K562 (cell line): ENCODE results near the gene KCTD17. TPM values are rescaled to one million over a fixed set of nuclear protein-coding genes. Genes with fewer than 3 reads are reported as not detected.

Source experiments
- ATAC-seq: fragments of 200-7000 bp; cut with Tn5 transposase; 3 replicates; pipeline ENCODE4 v1.9.1; 2020; ENCODE audit warnings: moderate library complexity
- BruUV-seq: library from RNA; stranded (reverse); fragments of 400-500 nt; replicated peaks from 2 replicates; lab custom pipeline; 2021; lab: Mats Ljungman, UMichigan
- CTCF ChIA-PET: fragments of 300-600 bp; formaldehyde crosslinking; extraction: SDS; loops from one replicate; lab custom pipeline; 2021; ENCODE audit warnings: low intra/inter-chr PET ratio; lab: Yijun Ruan, JAX
- POLR2A ChIA-PET: fragments of 300-600, 350-650 bp; sonication (Branson Sonifier 250); formaldehyde crosslinking; extraction: SDS; loops from one replicate; lab custom pipeline; 2021; ENCODE audit warnings: antibody characterized with exemption, inconsistent platforms; lab: Yijun Ruan, JAX
- DNase-seq, 4 experiments: peaks; one replicate each; pipeline versions ENCODE4 v3.0.0 to v3.0.0-alpha.2; 2011 to 2018; ENCODE audit warnings: low spot score in 3 of 4, mixed read lengths in 3 of 4; ENCODE audit errors: extremely low read depth in 1 of 4
- FAIRE-seq: peaks from 2 replicates; lab custom pipeline; 2011; peaks lifted over from hg19 to GRCh38; lab: Jason Lieb, UNC
- H2AFZ ChIP-seq: 2 replicates; pipeline ENCODE4 v1.6.0; 2011; ENCODE audit warnings: low read depth, low read length, control low read depth, inconsistent platforms
- H3K27ac ChIP-seq: fragments of 200-600 bp; 3 replicates; pipeline ENCODE4 v1.8.0; 2011; ENCODE audit warnings: low read depth, mild to moderate bottlenecking, control low read depth, inconsistent platforms, low read length, moderate library complexity, mixed read lengths; ENCODE audit errors: extremely low read depth
- H3K27me3 ChIP-seq, 2 experiments: fragments of 300-600 bp in 1 of 2; 2 replicates in 1 of 2; 3 replicates in 1 of 2; pipeline versions ENCODE4 v1.6.0 to v1.8.0; 2011; ENCODE audit warnings: inconsistent platforms in 2 of 2, low read length in 2 of 2, mild to moderate bottlenecking in 1 of 2, mixed read lengths in 1 of 2, moderate library complexity in 1 of 2; ENCODE audit not compliant: control insufficient read depth in 2 of 2, insufficient read depth in 2 of 2
- H3K36me3 ChIP-seq: fragments of 300-600 bp; 3 replicates; pipeline ENCODE4 v1.8.0; 2011; ENCODE audit warnings: mild to moderate bottlenecking, low read length, inconsistent platforms; ENCODE audit not compliant: control insufficient read depth, insufficient read depth
- H3K4me1 ChIP-seq, 2 experiments: fragments of 200-600 bp in 1 of 2; replicated peaks in 1 of 2; 2 replicates in 1 of 2; 3 replicates in 1 of 2; pipeline versions ENCODE4 v1.5.1 to v1.8.0; 2011; ENCODE audit warnings: inconsistent platforms in 2 of 2, low read length in 2 of 2, mild to moderate bottlenecking in 1 of 2, mixed read lengths in 1 of 2, moderate library complexity in 1 of 2; ENCODE audit not compliant: control insufficient read depth in 2 of 2, insufficient read depth in 2 of 2
- H3K4me2 ChIP-seq: 2 replicates; pipeline ENCODE4 v1.6.1; 2011; ENCODE audit warnings: low read length, control low read depth, inconsistent platforms, mixed read lengths; ENCODE audit not compliant: insufficient read depth
- H3K4me3 ChIP-seq: fragments of 200-600 bp; sonication (generic), shearing (Covaris generic); 2 replicates; pipeline ENCODE4 v1.5.1; 2016; ENCODE audit warnings: control low read depth, inconsistent platforms
- H3K79me2 ChIP-seq: fragments of 200-600 bp; 3 replicates; pipeline ENCODE4 v1.8.0; 2011; ENCODE audit warnings: low read length, inconsistent platforms; ENCODE audit not compliant: control insufficient read depth, insufficient read depth
- H3K9ac ChIP-seq, 2 experiments: 2 replicates each; pipeline versions ENCODE4 v1.6.0 to v1.6.1; 2011; ENCODE audit warnings: low read depth in 2 of 2, low read length in 2 of 2, control low read depth in 1 of 2, inconsistent platforms in 1 of 2, mild to moderate bottlenecking in 1 of 2, mixed read lengths in 1 of 2; ENCODE audit not compliant: insufficient read depth in 1 of 2
- H3K9me1 ChIP-seq: one replicate; pipeline ENCODE4 v1.6.0; 2011; ENCODE audit warnings: inconsistent platforms, mild to moderate bottlenecking, low read length, moderate library complexity; ENCODE audit not compliant: control insufficient read depth, insufficient read depth
- H3K9me3 ChIP-seq: replicated peaks from 2 replicates; pipeline ENCODE4 v1.5.1; 2011; ENCODE audit warnings: low read depth, low read length, inconsistent platforms; ENCODE audit not compliant: control insufficient read depth, insufficient read depth
- H4K20me1 ChIP-seq: replicated peaks from 2 replicates; pipeline ENCODE4 v1.6.1; 2011; ENCODE audit warnings: low read length, inconsistent platforms, mixed read lengths; ENCODE audit not compliant: control insufficient read depth, insufficient read depth
- BRD4 ChIP-seq: fragments of 200-600 bp; sonication (generic); IDR thresholded peaks from 2 replicates; pipeline ENCODE4 v1.6.1; 2017; ENCODE audit warnings: inconsistent platforms
- ELF2 ChIP-seq: fragments of 250-450 bp; sonication (Bioruptor Pico); IDR thresholded peaks from 2 replicates; pipeline ENCODE4 v1.5.0; 2021; ENCODE audit warnings: mild to moderate bottlenecking
- ERF ChIP-seq: fragments of 450-650 bp; formaldehyde crosslinking; IDR thresholded peaks from 2 replicates; pipeline ENCODE4 v1.4.0; 2020; ENCODE audit warnings: mild to moderate bottlenecking, mixed read lengths
- PTRF ChIP-seq: fragments of 450-650 bp; IDR thresholded peaks from 2 replicates; pipeline ENCODE4 v1.6.1; 2016; ENCODE audit warnings: mild to moderate bottlenecking, missing genetic modification characterization, missing compliant biosample characterization
- SUPT5H ChIP-seq: fragments of 450-650 bp; IDR thresholded peaks from 2 replicates; pipeline ENCODE4 v1.6.1; 2016
- TBP ChIP-seq: optimal IDR thresholded peaks from 2 replicates; pipeline ENCODE3; 2011; ENCODE audit warnings: low read depth, low read length, improper control_type of control experiment
- ZNF507 ChIP-seq: conservative IDR thresholded peaks from 2 replicates; pipeline ENCODE4 v1.6.1; 2017; ENCODE audit warnings: missing genetic modification characterization, missing compliant biosample characterization
- WGBS: fragments of 100-300 bp; shearing (Covaris generic); methylation state at CpG from one replicate; pipeline ENCODE4 v1.1.6; 2016; ENCODE audit warnings: low coverage, mixed read lengths; ENCODE audit not compliant: insufficient coverage; ENCODE audit errors: missing lambda C conversion rate; 5-methylcytosine and 5-hydroxymethylcytosine counted together
- in situ Hi-C: fragments of 300-500 bp; cut with MboI; formaldehyde crosslinking; loops from 4 replicates; pipeline ENCODE4 v1.15.0; 2018; ENCODE audit warnings: inconsistent platforms, mixed read lengths
- intact Hi-C: fragments of 100-400 bp; cut with micrococcal nuclease; formaldehyde crosslinking; loops from 2 replicates; pipeline ENCODE4 v1.14.2; 2022
- polyA plus RNA-seq, 8 experiments: library from polyadenylated mRNA; depleted of rRNA in 4 of 8; stranded (reverse) in 5 of 8; unstranded in 3 of 8; fragments of >200 nt; fragmentation: Nextera tagmentation in 2 of 8; fragmentation: Illumina TruSeq in 1 of 8; extraction: Ambion mirVana in 2 of 8; extraction: Trizol in 1 of 8; gene quantifications; 2 replicates each; pipeline versions ENCODE4 v1.2.1 to v1.2.3, GENCODE V29; 2011 to 2014; ENCODE audit warnings: inconsistent platforms in 1 of 8, missing spikeins in 1 of 8
- total RNA-seq, 7 experiments: library from RNA; depleted of rRNA in 6 of 7; stranded (reverse); fragments of >200 nt in 6 of 7; fragmentation: Illumina TruSeq in 2 of 7; extraction: Trizol in 2 of 7; gene quantifications; 2 replicates each; pipeline versions ENCODE4 v1.2.1 to v1.2.3, GENCODE V29; 2011 to 2021; ENCODE audit warnings: low replicate concordance in 1 of 7
- TF ChIP-seq, protein P1 (sequence below): fragments of 250-450 bp; sonication (Bioruptor Pico); IDR thresholded peaks from 2 replicates; pipeline ENCODE4 v1.6.1; 2021; ENCODE audit warnings: mild to moderate bottlenecking
- TF ChIP-seq, protein P2 (sequence below), 3 experiments: IDR thresholded peaks in 2 of 3; conservative IDR thresholded peaks in 1 of 3; 2 replicates each; pipeline ENCODE4 v1.5.1; 2011 to 2012; ENCODE audit warnings: low read length in 3 of 3, mild to moderate bottlenecking in 3 of 3, control low read depth in 2 of 3, improper control_type of control experiment in 1 of 3, inconsistent platforms in 1 of 3, low read depth in 1 of 3, mixed read lengths in 1 of 3, moderate library complexity in 1 of 3; ENCODE audit not compliant: insufficient read depth in 2 of 3
- TF ChIP-seq, protein P3 (sequence below): fragments of 250-450 bp; sonication (Bioruptor Pico); IDR thresholded peaks from 2 replicates; pipeline ENCODE4 v1.4.0; 2020; ENCODE audit warnings: mild to moderate bottlenecking

KCTD17 gene
- total and polyA plus RNA-seq, 9 of the 15 experiments (the other 6 are each of a cell fraction or from before 2014, with no cell fraction given) = 0.22 to 0.90 (median 0.49) TPM; not detected in 2

DNA sequence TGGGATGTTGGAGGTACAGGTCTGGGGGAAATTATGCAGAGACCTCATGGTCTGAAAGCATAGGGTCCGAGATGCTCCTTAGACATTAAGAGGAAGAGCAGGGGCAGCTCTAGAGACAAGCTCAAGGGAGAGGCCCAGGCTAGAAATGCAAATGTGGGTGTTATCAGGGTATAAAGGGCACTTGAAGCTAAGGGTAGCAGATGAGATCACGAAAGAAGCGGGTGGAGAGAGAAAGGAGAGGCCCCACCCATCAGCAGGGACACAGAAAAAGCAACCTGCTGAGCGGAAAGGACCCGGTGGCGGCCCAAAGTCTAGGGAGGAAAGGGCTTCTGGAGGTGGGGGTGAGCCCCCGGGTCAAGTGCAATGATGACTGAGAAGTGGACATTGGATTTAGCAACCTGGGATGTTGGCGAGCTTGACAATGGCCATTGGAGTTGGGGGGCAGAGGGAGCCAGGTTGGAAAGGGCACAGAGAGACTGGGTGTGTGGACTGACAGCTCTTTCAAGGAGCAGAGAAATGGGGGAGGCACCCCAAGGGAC is 49.1 kb downstream of the KCTD17 start:
- no peak overlapping the region for H3K9ac ChIP-seq
- H3K27ac ChIP-seq = no peak overlapping the region
- no peaks in the 10 kb centered on the region for H3K9me3 ChIP-seq
- intact Hi-C loops = no loop called here
- no peaks in the 10 kb centered on the region for H3K36me3 ChIP-seq
- POLR2A ChIA-PET = interaction anchor here (0.5 to 0.7 kb wide), 2 partner anchors 177 to 503 kb away, joined by 3 read pairs; no protein-coding TSS in a partner anchor
- no peaks in the 10 kb centered on the region for H3K79me2 ChIP-seq
- H3K27me3 ChIP-seq = peaks cover 18 to 60% of the 10 kb centered on the region in 2 experiments; a peak in 3 of 5 replicates
- no peak for ATAC-seq
- H3K4me1 ChIP-seq = no peaks in the 10 kb centered on the region
- H3K9me1 ChIP-seq = no peaks in the 10 kb centered on the region
- H2AFZ ChIP-seq = no peak overlapping the region
- WGBS = 0% methylated on average over 8 of the region's 8 CpGs
- no peak for DNase-seq
- CTCF ChIA-PET = no interaction called here
- H3K4me3 ChIP-seq = no peak overlapping the region
- no TSS peak for BruUV-seq
- TF ChIP-seq TBP (no peak), BRD4 (no peak), PTRF (tag) (no peak), ERF (no peak), SUPT5H (no peak), ELF2 (CRISPR knock-in tag) (no peak), ZNF507 (tag) (no peak)
- TF ChIP-seq, protein P1, sequence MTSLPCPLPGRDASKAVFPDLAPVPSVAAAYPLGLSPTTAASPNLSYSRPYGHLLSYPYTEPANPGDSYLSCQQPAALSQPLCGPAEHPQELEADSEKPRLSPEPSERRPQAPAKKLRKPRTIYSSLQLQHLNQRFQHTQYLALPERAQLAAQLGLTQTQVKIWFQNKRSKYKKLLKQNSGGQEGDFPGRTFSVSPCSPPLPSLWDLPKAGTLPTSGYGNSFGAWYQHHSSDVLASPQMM (CRISPR knock-in tag) = no peak
- TF ChIP-seq, protein P2, sequence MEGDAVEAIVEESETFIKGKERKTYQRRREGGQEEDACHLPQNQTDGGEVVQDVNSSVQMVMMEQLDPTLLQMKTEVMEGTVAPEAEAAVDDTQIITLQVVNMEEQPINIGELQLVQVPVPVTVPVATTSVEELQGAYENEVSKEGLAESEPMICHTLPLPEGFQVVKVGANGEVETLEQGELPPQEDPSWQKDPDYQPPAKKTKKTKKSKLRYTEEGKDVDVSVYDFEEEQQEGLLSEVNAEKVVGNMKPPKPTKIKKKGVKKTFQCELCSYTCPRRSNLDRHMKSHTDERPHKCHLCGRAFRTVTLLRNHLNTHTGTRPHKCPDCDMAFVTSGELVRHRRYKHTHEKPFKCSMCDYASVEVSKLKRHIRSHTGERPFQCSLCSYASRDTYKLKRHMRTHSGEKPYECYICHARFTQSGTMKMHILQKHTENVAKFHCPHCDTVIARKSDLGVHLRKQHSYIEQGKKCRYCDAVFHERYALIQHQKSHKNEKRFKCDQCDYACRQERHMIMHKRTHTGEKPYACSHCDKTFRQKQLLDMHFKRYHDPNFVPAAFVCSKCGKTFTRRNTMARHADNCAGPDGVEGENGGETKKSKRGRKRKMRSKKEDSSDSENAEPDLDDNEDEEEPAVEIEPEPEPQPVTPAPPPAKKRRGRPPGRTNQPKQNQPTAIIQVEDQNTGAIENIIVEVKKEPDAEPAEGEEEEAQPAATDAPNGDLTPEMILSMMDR (IDR thresholded peaks at IDR 0.05 in 2 of 3, conservative IDR thresholded peaks at IDR 0.05 in 1 of 3; ENCODE audit: insufficient read depth in 2 of 3, low read depth in 1 of 3, low read length in 3 of 3) = no peak
- TF ChIP-seq, protein P3, sequence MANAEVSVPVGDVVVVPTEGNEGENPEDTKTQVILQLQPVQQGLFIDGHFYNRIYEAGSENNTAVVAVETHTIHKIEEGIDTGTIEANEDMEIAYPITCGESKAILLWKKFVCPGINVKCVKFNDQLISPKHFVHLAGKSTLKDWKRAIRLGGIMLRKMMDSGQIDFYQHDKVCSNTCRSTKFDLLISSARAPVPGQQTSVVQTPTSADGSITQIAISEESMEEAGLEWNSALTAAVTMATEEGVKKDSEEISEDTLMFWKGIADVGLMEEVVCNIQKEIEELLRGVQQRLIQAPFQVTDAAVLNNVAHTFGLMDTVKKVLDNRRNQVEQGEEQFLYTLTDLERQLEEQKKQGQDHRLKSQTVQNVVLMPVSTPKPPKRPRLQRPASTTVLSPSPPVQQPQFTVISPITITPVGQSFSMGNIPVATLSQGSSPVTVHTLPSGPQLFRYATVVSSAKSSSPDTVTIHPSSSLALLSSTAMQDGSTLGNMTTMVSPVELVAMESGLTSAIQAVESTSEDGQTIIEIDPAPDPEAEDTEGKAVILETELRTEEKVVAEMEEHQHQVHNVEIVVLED (CRISPR knock-in tag) = no peak
- no peak for FAIRE-seq
- in situ Hi-C loops = no loop called here
- H3K4me2 ChIP-seq = no peak overlapping the region
- peaks cover 9% of the 10 kb centered on the region for H4K20me1 ChIP-seq
